Lung (tissue), 12 donors: ENCODE results near the gene MOSMO. TPM values are rescaled to one million over a fixed set of nuclear protein-coding genes. Genes with fewer than 3 reads are reported as not detected.
A peak's percentile ranks its signal among the peaks of the same experiment; 100 is the strongest.

ENCODE experiments used
- ATAC-seq: fragments of 200-7000 bp; cut with Tn5 transposase; one replicate; pipeline ENCODE4 v1.9.1; 2020; ENCODE audit warnings: moderate number of reproducible peaks; ENCODE audit not compliant: insufficient read depth, low FRiP score
- DNase-seq, 3 donors: peaks; one replicate each; pipeline ENCODE4 v3.0.0-alpha.2; 2013 to 2017
- H3K27ac ChIP-seq, 2 donors: one replicate each; pipeline ENCODE4 v1.5.1; 2013; ENCODE audit warnings: mild to moderate bottlenecking in 2 of 2, moderate library complexity in 2 of 2, control low read depth in 1 of 2, inconsistent platforms in 1 of 2, low read depth in 1 of 2, low read length in 1 of 2
- H3K27me3 ChIP-seq, 3 donors: one replicate each; pipeline ENCODE4 v1.5.1; 2013; ENCODE audit warnings: low read length in 2 of 3; ENCODE audit not compliant: control insufficient read depth in 3 of 3, insufficient read depth in 3 of 3
- H3K36me3 ChIP-seq, 4 donors: one replicate each; pipeline ENCODE4 v1.5.1; 2013; ENCODE audit warnings: low read length in 4 of 4, mild to moderate bottlenecking in 1 of 4, moderate library complexity in 1 of 4; ENCODE audit not compliant: control insufficient read depth in 4 of 4, insufficient read depth in 4 of 4
- H3K4me1 ChIP-seq, 5 donors: one replicate each; pipeline ENCODE4 v1.5.1; 2013; ENCODE audit warnings: low read length in 5 of 5, mild to moderate bottlenecking in 2 of 5, moderate library complexity in 1 of 5; ENCODE audit not compliant: control insufficient read depth in 5 of 5, insufficient read depth in 5 of 5
- H3K4me3 ChIP-seq: one replicate; pipeline ENCODE4 v1.5.1; 2013; ENCODE audit warnings: mild to moderate bottlenecking, control low read depth, moderate library complexity
- H3K9ac ChIP-seq, 2 donors: one replicate each; pipeline ENCODE4 v1.5.1; 2013; ENCODE audit warnings: low read length in 2 of 2, control low read depth in 1 of 2; ENCODE audit not compliant: insufficient read depth in 1 of 2
- H3K9me3 ChIP-seq, 4 donors: one replicate each; pipeline ENCODE4 v1.5.1; 2013; ENCODE audit warnings: low read length in 3 of 4, mild to moderate bottlenecking in 1 of 4, moderate library complexity in 1 of 4; ENCODE audit not compliant: control insufficient read depth in 4 of 4, insufficient read depth in 3 of 4
- CTCF ChIP-seq: IDR thresholded peaks from 2 replicates; pipeline ENCODE4 v1.5.1; 2012; ENCODE audit warnings: mild to moderate bottlenecking; ENCODE audit errors: control extremely low read depth, extremely low read depth
- WGBS, 2 donors: extraction: QIAGEN DNeasy Blood & Tissue Kit; methylation state at CpG; one replicate each; pipeline ENCODE4 v1.1.7; 2013; 5-methylcytosine and 5-hydroxymethylcytosine counted together
- polyA plus RNA-seq, 2 donors: library from polyadenylated mRNA; stranded (reverse); fragments of 200-250 nt; gene quantifications; one replicate each; pipeline ENCODE4 v1.2.1, GENCODE V29; 2013
- total RNA-seq, 2 donors: library from RNA; depleted of rRNA in 1 of 2; stranded (reverse); fragments of >200 nt in 1 of 2; gene quantifications; one replicate each; pipeline ENCODE4 v1.2.1, GENCODE V29; 2014 to 2021
- donor health status: control.
- donor health status: control.
- donor health status: Bipolar disorder and iron deficiency.
- donor health status: healthy.
- donor health status: DM: yes; HTN: yes; CAD: no.

Gene MOSMO
- total and polyA plus RNA-seq, 4 donors: 10.3 to 30.6 (median 11.3) TPM

- H3K27me3 ChIP-seq: no peaks in the 10 kb centered on the region
- TF ChIP-seq CTCF: no peak
- no peak overlapping the region for H3K4me3 ChIP-seq
- H3K9me3 ChIP-seq: no peaks in the 10 kb centered on the region
- H3K36me3 ChIP-seq: peaks cover 0 to 7% (median under 1%) of the 10 kb centered on the region in 4 donors
- peaks cover 0 to 10% (median 5%) of the 10 kb centered on the region in 5 donors for H3K4me1 ChIP-seq
- H3K9ac ChIP-seq: no peak overlapping the region
- DNase-seq: no peak
- ATAC-seq: no peak
- no peak overlapping the region for H3K27ac ChIP-seq
- 93 to 96% methylated on average over 11 of the region's 11 CpGs for WGBS, 2 donors
Measured at GRCh38 chr16:22075043-22075757, 67.3 kb downstream of the MOSMO start.

- no peak for TF ChIP-seq CTCF
- Histone ChIP-seq H3K9ac (no peak overlapping the region), H3K4me3 (no peak overlapping the region), H3K4me1 (peaks cover 0 to 6% (median 2%) of the 10 kb centered on the region in 5 donors), H3K9me3 (no peaks in the 10 kb centered on the region), H3K27ac (no peak overlapping the region), H3K36me3 (peaks cover 0 to 7% (median under 1%) of the 10 kb centered on the region in 4 donors), H3K27me3 (no peaks in the 10 kb centered on the region)
- DNase-seq (no peak), ATAC-seq (no peak)
- WGBS, 2 donors: 93% methylated on average over 1 of the region's 1 CpG
Measured at GRCh38 chr16:22075776-22076175, 67.9 kb downstream of the MOSMO start.

GRCh38 chr16:22077700-22078313, 69.9 kb downstream of the MOSMO start:
- H3K9me3 ChIP-seq: no peaks in the 10 kb centered on the region
- ATAC-seq (no peak), DNase-seq (peak; percentile 71 to 75 (median 74))
- H3K36me3 ChIP-seq: peaks cover 0 to 7% (median under 1%) of the 10 kb centered on the region in 4 donors
- 41 to 44% methylated on average over 8 of the region's 8 CpGs for WGBS, 2 donors
- H3K4me3 ChIP-seq: no peak overlapping the region
- H3K27ac ChIP-seq: no peak overlapping the region
- H3K4me1 ChIP-seq: peaks cover 0 to 2% (median 0%) of the 10 kb centered on the region in 5 donors
- no peaks in the 10 kb centered on the region for H3K27me3 ChIP-seq
- no peak overlapping the region for H3K9ac ChIP-seq
- TF ChIP-seq CTCF: peak; percentile 52
